GM21360 (cell line): ENCODE results near the gene TUNAR.
"Not testable (repeated sequence)": the region's sequence is repeated elsewhere in the genome, so short reads cannot be mapped to it uniquely, and the experiment has no call there.

Experiments used
- ATAC-seq: cut with Tn5 transposase; IDR thresholded peaks from one replicate; pipeline ENCODE4 v1.9.1; 2021; ENCODE audit warnings: mild to moderate bottlenecking, moderate library complexity; ENCODE audit not compliant: unreplicated experiment

Gene TUNAR

GRCh38 chr14:95968048-95968447 lies 91.4 kb downstream of the TUNAR start:
- not testable (repeated sequence) for ATAC-seq
